ENCODE results near the gene CACNA1F.

Gene CACNA1F

DNA sequence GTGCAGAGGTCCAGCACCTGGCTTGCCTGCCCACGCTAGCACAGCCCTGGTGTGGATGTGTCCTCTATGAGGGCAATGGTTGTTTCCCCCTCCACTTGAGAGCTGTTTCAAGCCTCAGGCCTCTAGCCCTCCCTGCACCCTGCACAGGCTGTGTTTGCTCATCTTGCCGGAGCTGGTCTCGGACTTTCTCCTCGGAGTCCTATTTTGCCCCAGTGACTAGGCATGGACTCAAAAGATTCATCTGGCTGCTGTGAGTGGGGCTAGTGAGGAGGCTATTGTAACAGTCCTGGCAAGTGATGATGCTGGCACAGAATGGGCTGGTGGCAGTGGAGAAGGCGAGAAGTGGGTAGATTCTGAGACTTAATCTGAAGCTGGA lies 25.6 kb upstream of the CACNA1F start:
- TF ChIP-seq, protein P1, sequence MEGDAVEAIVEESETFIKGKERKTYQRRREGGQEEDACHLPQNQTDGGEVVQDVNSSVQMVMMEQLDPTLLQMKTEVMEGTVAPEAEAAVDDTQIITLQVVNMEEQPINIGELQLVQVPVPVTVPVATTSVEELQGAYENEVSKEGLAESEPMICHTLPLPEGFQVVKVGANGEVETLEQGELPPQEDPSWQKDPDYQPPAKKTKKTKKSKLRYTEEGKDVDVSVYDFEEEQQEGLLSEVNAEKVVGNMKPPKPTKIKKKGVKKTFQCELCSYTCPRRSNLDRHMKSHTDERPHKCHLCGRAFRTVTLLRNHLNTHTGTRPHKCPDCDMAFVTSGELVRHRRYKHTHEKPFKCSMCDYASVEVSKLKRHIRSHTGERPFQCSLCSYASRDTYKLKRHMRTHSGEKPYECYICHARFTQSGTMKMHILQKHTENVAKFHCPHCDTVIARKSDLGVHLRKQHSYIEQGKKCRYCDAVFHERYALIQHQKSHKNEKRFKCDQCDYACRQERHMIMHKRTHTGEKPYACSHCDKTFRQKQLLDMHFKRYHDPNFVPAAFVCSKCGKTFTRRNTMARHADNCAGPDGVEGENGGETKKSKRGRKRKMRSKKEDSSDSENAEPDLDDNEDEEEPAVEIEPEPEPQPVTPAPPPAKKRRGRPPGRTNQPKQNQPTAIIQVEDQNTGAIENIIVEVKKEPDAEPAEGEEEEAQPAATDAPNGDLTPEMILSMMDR (IDR thresholded peaks at IDR 0.05; ENCODE audit: low read depth, low read length, missing control alignments) = no peak
- H3K4me3 ChIP-seq (ENCODE audit: low read depth, low read length) = no peak overlapping the region
- DNase-seq (ENCODE audit: low read depth) = no peak
- in situ Hi-C loops (cut with HindIII; ENCODE audit: low sequenced_read_pairs) = no loop called here

DNA sequence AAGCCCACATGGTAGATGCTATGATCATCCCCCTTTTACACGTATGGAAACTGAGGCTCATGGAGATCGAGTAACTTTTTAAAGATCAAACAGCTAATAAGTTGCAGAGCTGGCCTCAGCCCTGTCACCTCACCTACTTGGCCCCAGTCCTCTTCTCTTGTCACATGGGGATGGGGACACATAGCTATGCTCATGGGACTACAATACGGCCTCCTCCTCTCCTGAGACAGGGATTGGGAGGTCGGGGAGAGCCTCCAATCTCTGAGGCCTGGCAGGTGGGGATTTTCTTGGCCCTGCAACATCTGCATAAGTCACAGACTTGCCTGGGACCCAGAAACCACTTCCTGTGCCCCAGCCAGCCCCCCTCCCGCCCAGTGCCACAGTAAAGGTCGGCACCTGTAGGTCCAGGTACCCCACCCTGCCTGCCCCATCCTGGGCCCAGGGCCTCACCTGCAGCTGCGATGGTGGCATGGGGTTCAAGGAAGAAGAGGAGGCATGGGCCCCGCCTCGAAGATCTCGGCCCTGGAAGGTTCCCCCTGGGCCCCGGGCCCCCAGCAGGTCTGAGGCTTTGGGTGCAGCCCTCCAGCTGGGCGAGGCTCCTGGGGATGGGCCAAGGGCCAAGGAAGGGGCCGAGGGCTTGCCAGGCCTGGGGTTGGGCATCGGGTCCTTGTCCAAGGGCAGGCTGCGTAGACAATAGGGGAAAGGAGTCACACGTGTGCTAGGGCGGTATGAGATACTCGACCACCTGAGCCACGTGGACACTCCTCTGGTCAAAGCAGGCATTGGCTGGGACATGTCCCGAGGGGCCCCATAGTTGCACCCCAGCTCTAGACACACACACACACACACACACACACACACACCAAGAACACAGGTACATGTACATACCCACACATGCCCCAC lies 25.0 kb upstream of the CACNA1F start:
- in situ Hi-C loops (cut with HindIII; ENCODE audit: low sequenced_read_pairs) = no loop called here
- no peak for DNase-seq (ENCODE audit: low read depth)
- no peak overlapping the region for H3K4me3 ChIP-seq (ENCODE audit: low read depth, low read length)
- TF ChIP-seq, protein P1 (IDR thresholded peaks at IDR 0.05; ENCODE audit: low read depth, low read length, missing control alignments) = no peak

- no peak overlapping the region for H3K4me3 ChIP-seq (ENCODE audit: low read depth, low read length)
- no peak for DNase-seq (ENCODE audit: low read depth)
- in situ Hi-C loops (cut with HindIII; ENCODE audit: low sequenced_read_pairs) = no loop called here
- TF ChIP-seq, protein P1 (IDR thresholded peaks at IDR 0.05; ENCODE audit: low read depth, low read length, missing control alignments) = no peak
Measured at GRCh38 chrX:49257074-49257790, 24.1 kb upstream of the CACNA1F start.

DNA sequence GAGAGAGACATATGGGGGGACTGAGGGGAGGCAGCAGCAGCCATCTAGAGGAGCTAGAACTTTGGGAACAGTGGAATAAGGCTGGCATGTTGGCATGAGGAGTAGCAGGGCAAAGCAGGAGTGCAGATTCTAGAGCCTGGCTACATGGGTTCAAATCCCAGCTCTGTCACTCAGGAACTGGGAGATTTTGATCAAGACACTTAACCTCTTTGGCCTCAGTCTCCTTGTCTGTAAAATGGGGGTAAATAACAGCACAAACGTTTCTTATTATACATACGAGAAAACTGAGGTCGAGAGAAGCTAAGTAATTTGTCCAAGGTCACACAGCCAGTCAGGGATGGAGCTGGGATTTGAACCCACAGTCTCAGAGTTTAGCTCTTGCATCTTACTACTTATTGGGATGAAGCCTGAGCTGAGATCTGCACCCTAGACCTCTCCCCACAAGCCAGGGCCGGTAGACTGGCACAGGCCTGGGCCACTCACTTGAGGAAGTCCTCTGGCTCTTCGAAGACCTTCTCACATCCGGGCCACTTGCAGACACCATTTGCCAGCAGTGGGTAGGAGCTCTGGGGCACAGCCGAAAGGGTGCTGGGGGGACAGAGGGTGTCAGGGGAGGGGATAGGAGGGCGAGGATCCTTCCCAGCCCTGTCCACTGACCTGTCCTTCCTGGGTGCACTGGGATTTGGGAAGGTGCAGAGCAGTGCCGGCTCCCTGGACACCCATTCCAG lies 23.3 kb upstream of the CACNA1F start:
- DNase-seq (ENCODE audit: low read depth) = no peak
- TF ChIP-seq, protein P1 (IDR thresholded peaks at IDR 0.05; ENCODE audit: low read depth, low read length, missing control alignments) = no peak
- H3K4me3 ChIP-seq (ENCODE audit: low read depth, low read length) = no peak overlapping the region
- in situ Hi-C loops (cut with HindIII; ENCODE audit: low sequenced_read_pairs) = no loop called here

DNA sequence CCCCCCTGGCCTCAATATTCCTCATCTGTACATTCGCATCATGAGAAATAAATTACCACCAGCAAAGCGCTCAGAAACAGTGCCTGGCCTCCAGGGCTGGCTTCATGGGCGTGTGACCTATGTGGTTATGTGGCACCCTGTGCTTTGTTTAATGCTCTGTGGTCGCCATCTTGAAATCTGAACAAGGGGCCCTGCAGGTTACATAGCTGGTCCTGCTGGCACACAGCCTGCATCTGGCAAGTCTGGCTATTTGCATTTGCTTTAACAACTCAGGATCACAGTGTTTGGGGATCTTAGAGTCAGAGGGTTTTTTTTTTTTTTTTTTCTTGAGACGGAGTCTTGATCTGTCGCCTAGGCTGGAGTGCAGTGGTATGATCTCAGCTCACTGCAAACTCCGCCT lies 21.5 kb upstream of the CACNA1F start:
- H3K4me3 ChIP-seq (ENCODE audit: low read depth, low read length) = no peak overlapping the region
- no peak for DNase-seq (ENCODE audit: low read depth)
- in situ Hi-C loops (cut with HindIII; ENCODE audit: low sequenced_read_pairs) = no loop called here
- TF ChIP-seq, protein P1 (IDR thresholded peaks at IDR 0.05; ENCODE audit: low read depth, low read length, missing control alignments) = no peak

DNA sequence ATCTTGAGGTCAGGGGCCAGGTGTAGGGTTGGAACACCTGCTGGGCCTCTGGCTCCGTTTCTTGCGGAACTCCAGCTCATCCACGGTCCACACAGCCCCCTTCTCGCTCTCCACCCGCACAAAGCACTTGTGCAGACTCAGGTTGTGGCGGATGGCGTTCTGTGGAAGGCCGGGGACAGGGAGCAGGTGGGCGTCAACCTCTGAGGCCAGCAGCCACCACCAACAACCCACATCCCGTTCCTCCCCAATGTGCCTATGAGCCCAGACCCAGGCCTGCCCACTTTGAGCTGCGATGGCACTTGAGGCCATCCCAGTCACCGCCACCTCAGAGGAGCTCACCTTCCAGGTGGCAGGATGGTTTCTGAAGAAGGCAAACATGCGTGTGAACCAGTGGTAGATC lies 18.2 kb upstream of the CACNA1F start:
- DNase-seq (ENCODE audit: low read depth) = no peak
- H3K4me3 ChIP-seq (ENCODE audit: low read depth, low read length) = no peak overlapping the region
- in situ Hi-C loops (cut with HindIII; ENCODE audit: low sequenced_read_pairs) = no loop called here
- TF ChIP-seq, protein P1 (IDR thresholded peaks at IDR 0.05; ENCODE audit: low read depth, low read length, missing control alignments) = no peak

Data from astrocyte of the cerebellum (primary cell).